ENCODE measurements around the gene AGTPBP1. TPM values are rescaled to one million over a fixed set of nuclear protein-coding genes. Genes with fewer than 3 reads are reported as not detected.

The AGTPBP1 gene
- total and polyA plus RNA-seq, 9 of the 15 experiments (the other 6 are each of a cell fraction or from before 2014, with no cell fraction given) = 1.4 to 7.9 (median 4.6) TPM

DNA sequence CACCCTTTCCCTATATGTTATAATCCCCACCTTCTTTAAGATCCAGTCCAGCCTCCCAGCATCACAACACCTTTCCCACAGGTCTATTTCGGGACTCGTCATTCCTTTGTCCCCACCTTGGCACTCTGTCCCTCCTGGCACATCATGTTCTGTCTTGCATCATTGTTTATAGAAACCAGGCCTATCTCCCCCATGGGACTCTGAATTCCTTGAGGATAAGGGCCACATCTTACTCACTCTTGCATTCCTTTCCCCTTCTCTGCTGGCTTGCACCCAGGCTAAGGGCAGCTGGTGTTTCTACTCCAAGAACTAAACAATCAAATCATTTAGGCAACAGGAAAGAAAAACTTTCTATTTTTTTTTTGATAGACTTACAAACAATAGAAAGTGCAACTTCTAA, 205.7 kb downstream of the AGTPBP1 start:
- Histone ChIP-seq H3K27me3 (ENCODE audit: control insufficient read depth in 2 of 2, insufficient read depth in 2 of 2, low read length in 2 of 2) (peaks cover 0 to 5% of the 10 kb centered on the region in 2 experiments; a peak in 2 of 5 replicates), H3K4me3 (no peak overlapping the region), H3K4me2 (ENCODE audit: insufficient read depth, low read length) (no peak overlapping the region), H3K9me3 (replicated peaks; ENCODE audit: control insufficient read depth, insufficient read depth, low read depth, low read length) (no peaks in the 10 kb centered on the region), H3K79me2 (ENCODE audit: control insufficient read depth, insufficient read depth, low read length) (no peaks in the 10 kb centered on the region), H2AFZ (ENCODE audit: low read depth, low read length) (no peak overlapping the region), H3K36me3 (ENCODE audit: control insufficient read depth, insufficient read depth, low read length) (no peaks in the 10 kb centered on the region), H3K9me1 (ENCODE audit: control insufficient read depth, insufficient read depth, low read length) (no peaks in the 10 kb centered on the region), H4K20me1 (replicated peaks; ENCODE audit: control insufficient read depth, insufficient read depth, low read length) (no peaks in the 10 kb centered on the region; the same call in 1 of the 2 replicates), H3K4me1 (replicated peaks in 1 of 2; ENCODE audit: control insufficient read depth in 2 of 2, insufficient read depth in 2 of 2, low read length in 2 of 2) (no peaks in the 10 kb centered on the region), H3K9ac (ENCODE audit: insufficient read depth in 1 of 2, low read depth in 2 of 2, low read length in 2 of 2) (no peak overlapping the region), H3K27ac (ENCODE audit: extremely low read depth, low read depth, low read length) (no peak overlapping the region)
- TF ChIP-seq, protein P1, sequence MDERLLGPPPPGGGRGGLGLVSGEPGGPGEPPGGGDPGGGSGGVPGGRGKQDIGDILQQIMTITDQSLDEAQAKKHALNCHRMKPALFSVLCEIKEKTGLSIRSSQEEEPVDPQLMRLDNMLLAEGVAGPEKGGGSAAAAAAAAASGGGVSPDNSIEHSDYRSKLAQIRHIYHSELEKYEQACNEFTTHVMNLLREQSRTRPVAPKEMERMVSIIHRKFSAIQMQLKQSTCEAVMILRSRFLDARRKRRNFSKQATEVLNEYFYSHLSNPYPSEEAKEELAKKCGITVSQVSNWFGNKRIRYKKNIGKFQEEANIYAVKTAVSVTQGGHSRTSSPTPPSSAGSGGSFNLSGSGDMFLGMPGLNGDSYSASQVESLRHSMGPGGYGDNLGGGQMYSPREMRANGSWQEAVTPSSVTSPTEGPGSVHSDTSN (CRISPR knock-in tag; IDR thresholded peaks at IDR 0.05; ENCODE audit: low read depth) = no peak
- TF ChIP-seq, protein P1 (tag; conservative IDR thresholded peaks at IDR 0.05; ENCODE audit: low read depth) = no peak
- TF ChIP-seq, protein P2, sequence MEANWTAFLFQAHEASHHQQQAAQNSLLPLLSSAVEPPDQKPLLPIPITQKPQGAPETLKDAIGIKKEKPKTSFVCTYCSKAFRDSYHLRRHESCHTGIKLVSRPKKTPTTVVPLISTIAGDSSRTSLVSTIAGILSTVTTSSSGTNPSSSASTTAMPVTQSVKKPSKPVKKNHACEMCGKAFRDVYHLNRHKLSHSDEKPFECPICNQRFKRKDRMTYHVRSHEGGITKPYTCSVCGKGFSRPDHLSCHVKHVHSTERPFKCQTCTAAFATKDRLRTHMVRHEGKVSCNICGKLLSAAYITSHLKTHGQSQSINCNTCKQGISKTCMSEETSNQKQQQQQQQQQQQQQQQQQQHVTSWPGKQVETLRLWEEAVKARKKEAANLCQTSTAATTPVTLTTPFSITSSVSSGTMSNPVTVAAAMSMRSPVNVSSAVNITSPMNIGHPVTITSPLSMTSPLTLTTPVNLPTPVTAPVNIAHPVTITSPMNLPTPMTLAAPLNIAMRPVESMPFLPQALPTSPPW (CRISPR knock-in tag; IDR thresholded peaks at IDR 0.05) = no peak
- TF ChIP-seq RBM14 (IDR thresholded peaks at IDR 0.05; ENCODE audit: borderline replicate concordance, insufficient read depth, low read depth, low read length) = no peak
- TF ChIP-seq DACH1 (IDR thresholded peaks at IDR 0.05; ENCODE audit: partially characterized antibody) = no peak
- TF ChIP-seq SIN3A (IDR thresholded peaks at IDR 0.05; ENCODE audit: borderline replicate concordance in 2 of 2, control insufficient read depth in 1 of 2, low read depth in 2 of 2, low read length in 2 of 2) = no peak
- TF ChIP-seq NR3C1 (CRISPR knock-in tag; IDR thresholded peaks at IDR 0.05) = no peak
- TF ChIP-seq HEY1 (CRISPR knock-in tag; IDR thresholded peaks at IDR 0.05; ENCODE audit: borderline replicate concordance) = no peak
- TF ChIP-seq LEF1 (IDR thresholded peaks at IDR 0.05) = no peak
- no peak for TF ChIP-seq TCF7 (IDR thresholded peaks at IDR 0.05; ENCODE audit: borderline replicate concordance)
- no peak for TF ChIP-seq C11orf30 (IDR thresholded peaks at IDR 0.05; ENCODE audit: low read depth)
- TF ChIP-seq SREBF1 (IDR thresholded peaks at IDR 0.05; ENCODE audit: borderline replicate concordance, low read depth, low read length) = no peak
- no peak for TF ChIP-seq TCF3 (CRISPR knock-in tag; IDR thresholded peaks at IDR 0.05)
- POLR2A ChIA-PET = no interaction called here
- FAIRE-seq (no peak), DNase-seq (ENCODE audit: extremely low read depth in 1 of 4, low spot score in 3 of 4) (no peak), ATAC-seq (no peak)
- intact Hi-C loops (cut with micrococcal nuclease) (no loop called here), in situ Hi-C loops (cut with MboI) (no loop called here)
- WGBS (ENCODE audit: insufficient coverage, low coverage, missing lambda C conversion rate) = 14% methylated on average over 2 of the region's 2 CpGs
- no TSS peak for BruUV-seq (replicated peaks)
- CTCF ChIA-PET (ENCODE audit: low intra/inter-chr PET ratio) = no interaction called here

Measured in K562 (cell line).